ENCODE data around the gene RIOX2.

DNA sequence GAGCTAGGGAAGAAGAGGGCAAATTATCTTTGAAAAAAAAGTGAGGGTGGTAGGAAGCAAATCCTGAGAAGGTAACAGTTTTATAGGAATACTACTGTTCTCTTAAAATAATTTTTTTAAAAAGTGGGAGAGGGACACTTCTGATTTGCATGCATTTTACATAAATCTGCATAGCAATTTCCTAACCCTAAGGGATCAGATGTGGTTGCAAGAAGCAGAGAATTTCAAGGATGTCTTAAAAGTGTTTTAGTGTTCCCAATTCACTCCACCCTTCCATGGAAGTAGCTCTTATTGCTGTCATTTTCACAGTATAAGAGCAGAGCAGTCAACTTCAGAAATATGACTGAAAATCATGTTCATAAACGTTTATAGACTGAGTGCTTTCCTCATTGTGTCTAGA lies 27.8 kb upstream of the RIOX2 start:
- no peak for TF ChIP-seq EZH2 (IDR thresholded peaks at IDR 0.05; ENCODE audit: borderline replicate concordance, insufficient read depth, low read depth, low read length, poor library complexity, severe bottlenecking)
- TF ChIP-seq, protein P1, sequence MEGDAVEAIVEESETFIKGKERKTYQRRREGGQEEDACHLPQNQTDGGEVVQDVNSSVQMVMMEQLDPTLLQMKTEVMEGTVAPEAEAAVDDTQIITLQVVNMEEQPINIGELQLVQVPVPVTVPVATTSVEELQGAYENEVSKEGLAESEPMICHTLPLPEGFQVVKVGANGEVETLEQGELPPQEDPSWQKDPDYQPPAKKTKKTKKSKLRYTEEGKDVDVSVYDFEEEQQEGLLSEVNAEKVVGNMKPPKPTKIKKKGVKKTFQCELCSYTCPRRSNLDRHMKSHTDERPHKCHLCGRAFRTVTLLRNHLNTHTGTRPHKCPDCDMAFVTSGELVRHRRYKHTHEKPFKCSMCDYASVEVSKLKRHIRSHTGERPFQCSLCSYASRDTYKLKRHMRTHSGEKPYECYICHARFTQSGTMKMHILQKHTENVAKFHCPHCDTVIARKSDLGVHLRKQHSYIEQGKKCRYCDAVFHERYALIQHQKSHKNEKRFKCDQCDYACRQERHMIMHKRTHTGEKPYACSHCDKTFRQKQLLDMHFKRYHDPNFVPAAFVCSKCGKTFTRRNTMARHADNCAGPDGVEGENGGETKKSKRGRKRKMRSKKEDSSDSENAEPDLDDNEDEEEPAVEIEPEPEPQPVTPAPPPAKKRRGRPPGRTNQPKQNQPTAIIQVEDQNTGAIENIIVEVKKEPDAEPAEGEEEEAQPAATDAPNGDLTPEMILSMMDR (IDR thresholded peaks at IDR 0.05): no peak

All from B cell (primary cell).